Measurements from ENCODE around the gene S100A10.

The S100A10 gene

GRCh38 chr1:152009691-152010090, 16.0 kb upstream of the S100A10 start:
- no peak for DNase-seq

GRCh38 chr1:152007047-152007446, 13.4 kb upstream of the S100A10 start:
- no peak for DNase-seq

GRCh38 chr1:152005360-152005912, 11.8 kb upstream of the S100A10 start:
- no peak for DNase-seq

GRCh38 chr1:152003846-152004442, 10.3 kb upstream of the S100A10 start:
- DNase-seq = no peak

GRCh38 chr1:152002960-152003359, 9.3 kb upstream of the S100A10 start:
- DNase-seq = no peak

GRCh38 chr1:152001631-152002584, 8.2 kb upstream of the S100A10 start:
- peak; percentile 67 for DNase-seq

- no peak for DNase-seq
These were observed 7.4 kb upstream of the S100A10 start for GRCh38 chr1:152000964-152001630.

GRCh38 chr1:151998611-151999362, 5.1 kb upstream of the S100A10 start:
- DNase-seq = no peak

GRCh38 chr1:151997284-151997570, 3.6 kb upstream of the S100A10 start:
- no peak for DNase-seq

- DNase-seq = no peak
These were observed 2.1 kb upstream of the S100A10 start for GRCh38 chr1:151995774-151996173.

GRCh38 chr1:151994956-151995355, 1.3 kb upstream of the S100A10 start:
- no peak for DNase-seq

- peak; percentile 38 for DNase-seq
These were observed 450 bp downstream of the S100A10 start for GRCh38 chr1:151993084-151993733.

GRCh38 chr1:151992303-151993083, 1.2 kb downstream of the S100A10 start:
- DNase-seq = peak; percentile 50

- no peak for DNase-seq
These were observed 1.9 kb downstream of the S100A10 start for GRCh38 chr1:151991663-151992302.

- peak; percentile 79 for DNase-seq
These were observed 2.8 kb downstream of the S100A10 start for GRCh38 chr1:151990856-151991198.

- no peak for DNase-seq
These were observed 3.4 kb downstream of the S100A10 start for GRCh38 chr1:151990058-151990855.

GRCh38 chr1:151989211-151989862, 4.3 kb downstream of the S100A10 start:
- DNase-seq = no peak

GRCh38 chr1:151988405-151988923, 5.2 kb downstream of the S100A10 start:
- no peak for DNase-seq

GRCh38 chr1:151986501-151987190, 7.0 kb downstream of the S100A10 start:
- DNase-seq = no peak

Data from NCI-H510A treated with DMSO at 0.1 percent for 48 hours (cell line).